Vagina (tissue), 2 donors: Measurements from ENCODE around the gene TULP1.

Experiments
- CTCF ChIP-seq, 3 experiments: fragments of 450-650 bp in 2 of 3; fragments of 200-600 bp in 1 of 3; sonication (generic) in 1 of 3; IDR thresholded peaks; one replicate each; pipeline ENCODE4 v1.5.1; 2017 to 2019; ENCODE audit warnings: antibody characterized with exemption in 3 of 3, mild to moderate bottlenecking in 2 of 3, moderate library complexity in 2 of 3
- POLR2A ChIP-seq, 2 donors: fragments of 450-650 bp; IDR thresholded peaks; one replicate each; pipeline ENCODE4 v1.6.1; 2017; ENCODE audit warnings: antibody characterized with exemption in 2 of 2, mild to moderate bottlenecking in 2 of 2, moderate library complexity in 2 of 2
- POLR2AphosphoS5 ChIP-seq, 2 donors: sonication (generic); formaldehyde crosslinking; IDR thresholded peaks; one replicate each; pipeline ENCODE4 v1.9.0; 2017; ENCODE audit warnings: antibody characterized with exemption in 2 of 2, mild to moderate bottlenecking in 2 of 2, low read depth in 1 of 2; ENCODE audit not compliant: insufficient read depth in 1 of 2

GRCh38 chr6:35562060-35562459 lies 49.4 kb upstream of the TULP1 start:
- TF ChIP-seq CTCF (IDR thresholded peaks at IDR 0.05), result no peak
- no peak for TF ChIP-seq POLR2AphosphoS5 (IDR thresholded peaks at IDR 0.05; ENCODE audit: insufficient read depth in 1 of 2, low read depth in 1 of 2)
- TF ChIP-seq POLR2A (IDR thresholded peaks at IDR 0.05), result no peak
